Measurements from ENCODE around the gene PSMA7.
"Not testable (repeated sequence)": the region's sequence is repeated elsewhere in the genome, so short reads cannot be mapped to it uniquely, and the experiment has no call there.

The PSMA7 gene

DNA sequence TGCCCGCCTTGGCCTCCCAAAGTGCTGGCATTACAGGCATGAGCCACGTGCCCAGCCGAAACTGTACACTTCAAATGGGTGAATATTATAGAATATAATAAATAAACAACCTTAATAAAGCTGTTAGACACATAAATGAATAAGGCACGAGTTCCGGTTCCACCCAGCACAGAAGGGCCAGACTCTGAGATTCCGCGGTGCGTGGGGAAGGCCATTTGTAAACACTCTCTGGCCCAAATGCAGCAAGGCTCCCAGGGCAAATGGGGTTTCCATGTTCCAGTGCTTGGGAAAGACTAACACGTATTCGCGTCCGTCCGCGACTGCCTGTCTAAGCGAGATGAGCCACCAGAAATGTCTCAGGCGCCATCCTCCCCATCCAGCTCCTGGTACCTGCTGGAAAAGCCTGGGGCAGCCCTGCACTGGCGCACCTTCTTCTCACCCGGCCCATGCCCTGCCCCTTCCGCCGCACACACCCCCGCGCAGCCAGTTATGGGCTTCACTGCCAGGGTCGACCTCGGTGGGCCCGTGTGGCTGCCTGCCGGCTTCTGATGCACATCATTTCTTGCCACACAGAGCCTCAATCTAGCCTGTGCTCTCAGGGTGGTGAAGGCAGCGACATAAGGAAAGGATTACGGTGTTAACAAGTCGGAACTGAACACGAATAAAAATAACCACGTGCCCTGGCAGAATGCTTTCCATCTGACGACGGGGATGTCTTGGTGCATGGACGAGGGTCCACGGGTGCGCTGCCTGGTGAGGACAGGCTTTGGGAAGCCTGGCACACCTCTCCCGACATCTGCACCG lies 26.4 kb downstream of the PSMA7 start:
- H3K4me3 ChIP-seq (ENCODE audit: low read length): no peak overlapping the region
- TF ChIP-seq CTCF (IDR thresholded peaks at IDR 0.05; ENCODE audit: insufficient read depth, low read depth, low read length, missing control alignments): no peak

GRCh38 chr20:62115800-62116407 lies 27.3 kb downstream of the PSMA7 start:
- not testable (repeated sequence) for DNase-seq (ENCODE audit: low read depth); H3K4me3 ChIP-seq (ENCODE audit: low read length)

More for the DNA sequence above, 26.4 kb downstream of the PSMA7 start:
- DNase-seq (ENCODE audit: low read depth): no peak

DNA sequence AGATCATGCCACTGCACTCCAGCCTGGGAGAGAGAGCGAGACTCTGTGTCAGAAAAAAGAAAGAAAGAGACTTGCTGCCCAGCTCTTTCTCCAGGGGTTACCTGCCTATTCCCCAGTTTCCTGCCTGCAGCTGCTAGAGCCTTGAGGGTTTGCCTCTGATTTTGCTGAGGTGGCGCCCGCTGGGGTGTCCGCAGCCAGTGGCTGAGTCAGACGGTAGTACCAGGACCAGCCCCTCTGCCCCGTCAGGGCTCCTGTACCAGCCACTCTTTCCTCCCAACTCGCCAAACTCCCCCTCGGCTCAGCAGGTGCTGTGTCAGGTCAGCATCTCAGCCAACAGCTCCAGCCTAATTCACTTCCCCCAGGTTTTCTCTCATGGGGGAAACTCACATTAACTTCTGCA lies 28.3 kb downstream of the PSMA7 start:
- TF ChIP-seq CTCF (IDR thresholded peaks at IDR 0.05; ENCODE audit: insufficient read depth, low read depth, low read length, missing control alignments): no peak
- no peak overlapping the region for H3K4me3 ChIP-seq (ENCODE audit: low read length)
- no peak for DNase-seq (ENCODE audit: low read depth)

GRCh38 chr20:62112368-62112767 lies 30.8 kb downstream of the PSMA7 start:
- TF ChIP-seq CTCF (IDR thresholded peaks at IDR 0.05; ENCODE audit: insufficient read depth, low read depth, low read length, missing control alignments): no peak
- DNase-seq (ENCODE audit: low read depth): no peak
- no peak overlapping the region for H3K4me3 ChIP-seq (ENCODE audit: low read length)

- no peak for TF ChIP-seq CTCF (IDR thresholded peaks at IDR 0.05; ENCODE audit: insufficient read depth, low read depth, low read length, missing control alignments)
- DNase-seq (ENCODE audit: low read depth): no peak
- H3K4me3 ChIP-seq (ENCODE audit: low read length): no peak overlapping the region
Observed at GRCh38 chr20:62111148-62111547, 32.0 kb downstream of the PSMA7 start.

DNA sequence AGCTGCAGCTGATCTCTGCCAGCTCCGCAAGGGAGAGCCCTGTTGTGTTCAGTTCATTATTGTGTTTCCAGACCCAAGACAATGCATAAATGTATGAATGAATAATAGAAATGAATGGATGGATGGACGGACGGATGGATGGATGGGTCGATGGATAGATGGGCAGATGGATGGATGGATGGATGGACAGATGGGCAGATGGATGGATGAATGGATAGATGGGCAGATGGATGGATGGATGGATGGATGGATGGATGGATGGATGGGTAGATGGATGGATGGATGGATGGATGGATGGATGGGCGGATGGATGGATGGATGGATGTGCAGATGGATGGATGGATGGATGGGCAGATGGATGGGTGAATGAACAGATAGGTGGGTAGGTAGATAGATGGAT lies 37.6 kb downstream of the PSMA7 start:
- TF ChIP-seq CTCF (IDR thresholded peaks at IDR 0.05; ENCODE audit: insufficient read depth, low read depth, low read length, missing control alignments): no peak
- no peak for DNase-seq (ENCODE audit: low read depth)
- no peak overlapping the region for H3K4me3 ChIP-seq (ENCODE audit: low read length)

DNA sequence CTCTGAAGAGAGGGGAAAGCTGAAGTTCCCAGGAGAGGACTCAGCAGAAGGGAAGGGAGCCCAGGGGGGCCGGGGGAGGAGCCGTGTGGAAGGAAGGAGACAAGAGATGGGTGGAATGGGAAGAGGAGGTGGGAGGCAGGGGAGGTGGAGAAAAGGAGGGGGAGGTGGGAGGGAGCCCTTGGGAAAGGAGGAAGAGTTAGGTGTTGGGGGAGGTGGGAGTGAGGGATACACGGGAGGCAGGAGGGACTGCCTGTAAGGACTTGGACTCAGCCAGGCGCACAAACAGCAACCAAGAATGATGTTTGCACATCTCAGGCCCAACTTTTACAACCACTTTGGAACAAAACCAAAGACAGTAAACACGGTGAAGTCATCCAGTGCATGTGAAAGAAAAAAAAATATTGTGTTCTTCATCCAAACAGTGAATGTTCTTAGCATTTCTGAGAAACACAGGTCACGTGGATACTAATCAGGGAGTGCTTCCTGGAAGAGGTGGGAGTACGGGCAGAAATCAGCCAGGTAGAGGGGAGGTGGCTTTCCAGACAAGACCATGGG lies 38.3 kb downstream of the PSMA7 start:
- no peak for DNase-seq (ENCODE audit: low read depth)
- no peak for TF ChIP-seq CTCF (IDR thresholded peaks at IDR 0.05; ENCODE audit: insufficient read depth, low read depth, low read length, missing control alignments)
- H3K4me3 ChIP-seq (ENCODE audit: low read length): no peak overlapping the region

All from epithelial cell of esophagus (primary cell).